Tibial artery (tissue), 4 donors: Measurements from ENCODE around the gene PDGFA.

Source experiments
- DNase-seq, 2 donors: peaks; one replicate each; pipeline ENCODE4 v3.0.0-alpha.2; 2019
- H3K27ac ChIP-seq, 2 donors: fragments of 200-600 bp; sonication (generic) in 1 of 2; 1 replicate in 1 of 2; 2 replicates in 1 of 2; pipeline ENCODE4 v1.5.1; 2018 to 2019; ENCODE audit warnings: mild to moderate bottlenecking in 1 of 2
- H3K27me3 ChIP-seq, 2 donors: fragments of 200-600 bp; sonication (generic) in 1 of 2; one replicate each; pipeline versions ENCODE4 v1.5.1 to v1.6.0; 2016 to 2019
- H3K36me3 ChIP-seq, 3 donors: fragments of 200-600 bp; sonication (generic) in 2 of 3; one replicate each; pipeline ENCODE4 v1.5.1; 2016 to 2019; ENCODE audit warnings: mild to moderate bottlenecking in 2 of 3
- H3K4me1 ChIP-seq, 4 donors: fragments of 200-600 bp; sonication (generic) in 2 of 4; 1 replicate in 3 of 4; 2 replicates in 1 of 4; pipeline ENCODE4 v1.5.1; 2016 to 2019
- H3K4me3 ChIP-seq, 2 donors: fragments of 200-600 bp; sonication (generic) in 1 of 2; 1 replicate in 1 of 2; 2 replicates in 1 of 2; pipeline ENCODE4 v1.5.1; 2018 to 2019; ENCODE audit warnings: mild to moderate bottlenecking in 2 of 2
- H3K9me3 ChIP-seq, 3 donors: fragments of 200-600 bp; sonication (generic) in 1 of 3; one replicate each; pipeline ENCODE4 v1.5.1; 2016 to 2019
- intact Hi-C: fragments of 100-400 bp; cut with DNase I; formaldehyde crosslinking; loops from one replicate; pipeline ENCODE4 v1.15.0; 2023; ENCODE audit warnings: low total_unique reads
- TF ChIP-seq, protein P1 (sequence below), 2 experiments: fragments of 200-600 bp in 1 of 2; fragments of 450-650 bp in 1 of 2; IDR thresholded peaks; one replicate each; pipeline ENCODE4 v1.5.1; 2017 to 2019; ENCODE audit warnings: antibody characterized with exemption in 2 of 2, mild to moderate bottlenecking in 1 of 2, moderate library complexity in 1 of 2

PDGFA gene

DNA sequence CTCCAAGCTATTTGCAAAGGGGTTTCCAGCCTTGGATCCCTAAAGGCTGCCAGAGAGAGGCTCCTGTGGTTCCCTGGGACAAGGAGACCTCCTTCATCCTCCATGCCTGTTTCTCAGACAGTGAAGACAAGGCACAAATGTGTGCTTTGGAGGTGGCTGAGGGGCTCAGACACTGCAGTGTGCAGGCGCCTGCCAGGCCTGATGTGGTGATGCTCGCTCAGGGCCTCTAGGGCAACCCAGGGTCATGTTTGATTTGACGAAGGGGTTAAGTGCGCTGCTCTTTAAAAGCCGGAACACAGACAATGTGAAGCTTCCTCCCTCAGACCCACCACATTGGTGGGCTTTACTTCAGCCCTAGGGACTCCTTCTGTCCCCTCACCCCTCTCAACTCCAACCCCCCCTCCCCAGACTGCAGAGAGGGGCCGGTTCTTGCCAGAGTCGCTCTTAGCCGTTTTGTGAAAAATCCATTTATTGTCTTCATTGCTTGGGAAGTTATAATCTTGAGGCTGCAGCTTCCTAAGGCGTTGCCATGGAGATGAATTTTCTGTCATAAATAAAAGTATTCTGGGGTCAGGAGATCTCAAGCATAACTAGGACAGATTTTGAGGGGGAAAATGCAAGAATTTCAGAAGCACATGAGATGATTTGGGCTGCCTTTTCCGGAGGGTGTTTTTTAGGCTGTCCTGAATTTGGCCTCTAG is 35.8 kb downstream of the PDGFA start:
- Histone ChIP-seq H3K4me3 (no peak overlapping the region), H3K36me3 (no peaks in the 10 kb centered on the region), H3K27me3 (peaks cover 0 to 10% of the 10 kb centered on the region in 2 donors), H3K4me1 (peaks cover 0 to 9% (median 0%) of the 10 kb centered on the region in 4 donors), H3K27ac (no peak overlapping the region), H3K9me3 (no peaks in the 10 kb centered on the region)
- intact Hi-C loops, result loop anchor here (10.0 kb wide), 1 partner anchor 149 kb away; no protein-coding TSS in a partner anchor
- DNase-seq, result peak; percentile 3 to 40
- TF ChIP-seq, protein P1, sequence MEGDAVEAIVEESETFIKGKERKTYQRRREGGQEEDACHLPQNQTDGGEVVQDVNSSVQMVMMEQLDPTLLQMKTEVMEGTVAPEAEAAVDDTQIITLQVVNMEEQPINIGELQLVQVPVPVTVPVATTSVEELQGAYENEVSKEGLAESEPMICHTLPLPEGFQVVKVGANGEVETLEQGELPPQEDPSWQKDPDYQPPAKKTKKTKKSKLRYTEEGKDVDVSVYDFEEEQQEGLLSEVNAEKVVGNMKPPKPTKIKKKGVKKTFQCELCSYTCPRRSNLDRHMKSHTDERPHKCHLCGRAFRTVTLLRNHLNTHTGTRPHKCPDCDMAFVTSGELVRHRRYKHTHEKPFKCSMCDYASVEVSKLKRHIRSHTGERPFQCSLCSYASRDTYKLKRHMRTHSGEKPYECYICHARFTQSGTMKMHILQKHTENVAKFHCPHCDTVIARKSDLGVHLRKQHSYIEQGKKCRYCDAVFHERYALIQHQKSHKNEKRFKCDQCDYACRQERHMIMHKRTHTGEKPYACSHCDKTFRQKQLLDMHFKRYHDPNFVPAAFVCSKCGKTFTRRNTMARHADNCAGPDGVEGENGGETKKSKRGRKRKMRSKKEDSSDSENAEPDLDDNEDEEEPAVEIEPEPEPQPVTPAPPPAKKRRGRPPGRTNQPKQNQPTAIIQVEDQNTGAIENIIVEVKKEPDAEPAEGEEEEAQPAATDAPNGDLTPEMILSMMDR (IDR thresholded peaks at IDR 0.05), result no peak

DNA sequence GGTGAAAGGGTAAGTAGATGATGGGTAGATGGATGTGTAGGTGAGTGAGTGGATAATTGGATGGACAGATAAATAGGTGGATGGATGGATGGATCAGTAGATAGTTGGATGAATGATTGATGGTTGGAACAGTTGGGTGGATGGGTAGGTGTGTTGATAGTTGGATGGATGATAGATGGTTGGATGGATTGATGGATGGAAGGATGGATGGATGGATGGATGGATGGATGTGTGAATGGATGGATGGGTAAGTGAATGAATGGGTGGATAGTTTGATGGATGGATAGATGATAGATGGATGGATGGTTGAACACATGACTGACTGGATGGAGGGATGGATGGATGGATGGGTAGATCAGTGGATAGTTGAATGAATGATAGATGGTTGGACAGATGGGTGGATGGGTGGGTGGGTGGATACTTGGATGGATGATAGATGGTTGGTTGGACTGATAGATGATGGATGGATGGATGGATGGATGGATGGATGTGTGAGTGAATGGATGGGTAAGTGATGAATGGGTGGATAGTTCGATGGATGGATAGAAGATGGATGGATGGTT is 37.0 kb downstream of the PDGFA start:
- Histone ChIP-seq H3K36me3 (no peaks in the 10 kb centered on the region), H3K4me1 (no peaks in the 10 kb centered on the region), H3K27me3 (peaks cover 0 to 10% of the 10 kb centered on the region in 2 donors), H3K9me3 (no peaks in the 10 kb centered on the region), H3K27ac (no peak overlapping the region), H3K4me3 (no peak overlapping the region)
- TF ChIP-seq, protein P1 (IDR thresholded peaks at IDR 0.05), result no peak
- intact Hi-C loops, result loop anchor here (10.0 kb wide), 1 partner anchor 148 kb away; no protein-coding TSS in a partner anchor
- no peak for DNase-seq

DNA sequence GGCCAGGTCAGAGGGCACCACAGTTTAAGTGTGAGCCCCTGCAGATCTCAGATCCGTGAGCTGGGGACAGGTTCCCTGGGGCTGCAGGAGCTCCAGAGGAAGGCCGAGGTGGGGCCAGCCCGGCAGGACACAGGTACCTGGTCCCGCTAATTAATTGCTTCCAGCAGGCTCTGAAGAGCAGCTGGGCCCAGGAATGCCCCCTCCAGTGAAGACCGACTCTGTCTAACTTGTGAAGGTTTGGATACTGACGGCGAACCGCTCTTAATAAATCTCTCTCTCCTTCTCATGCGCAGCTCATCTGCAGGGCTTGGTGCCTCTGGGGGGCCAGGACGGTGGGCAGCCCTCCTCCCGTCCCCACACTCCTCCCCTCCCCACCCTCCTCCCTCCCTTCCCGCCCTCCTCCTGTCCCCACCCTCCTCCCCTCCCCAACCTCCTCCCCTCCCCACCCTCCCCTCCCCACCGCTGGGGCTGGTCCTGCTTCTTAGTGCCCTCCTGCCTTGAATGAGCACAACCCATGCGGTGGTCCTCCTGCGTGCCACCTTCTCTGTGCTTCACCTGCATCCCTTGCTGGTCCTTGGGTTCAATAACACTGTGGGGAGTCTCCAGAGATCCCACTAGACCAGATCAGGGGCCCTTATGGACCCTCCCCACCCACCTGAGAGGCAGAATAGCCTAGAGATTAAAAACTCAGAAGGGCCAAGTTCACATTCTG is 38.3 kb downstream of the PDGFA start:
- intact Hi-C loops, result loop anchor here (10.0 kb wide), 1 partner anchor 147 kb away; no protein-coding TSS in a partner anchor
- H3K4me3 ChIP-seq, result no peak overlapping the region
- H3K4me1 ChIP-seq, result no peaks in the 10 kb centered on the region
- no peaks in the 10 kb centered on the region for H3K9me3 ChIP-seq
- H3K27me3 ChIP-seq, result peaks cover 0 to 10% of the 10 kb centered on the region in 2 donors
- no peaks in the 10 kb centered on the region for H3K36me3 ChIP-seq
- no peak overlapping the region for H3K27ac ChIP-seq
- TF ChIP-seq, protein P1 (IDR thresholded peaks at IDR 0.05), result no peak
- peak; percentile 1 to 19 for DNase-seq

DNA sequence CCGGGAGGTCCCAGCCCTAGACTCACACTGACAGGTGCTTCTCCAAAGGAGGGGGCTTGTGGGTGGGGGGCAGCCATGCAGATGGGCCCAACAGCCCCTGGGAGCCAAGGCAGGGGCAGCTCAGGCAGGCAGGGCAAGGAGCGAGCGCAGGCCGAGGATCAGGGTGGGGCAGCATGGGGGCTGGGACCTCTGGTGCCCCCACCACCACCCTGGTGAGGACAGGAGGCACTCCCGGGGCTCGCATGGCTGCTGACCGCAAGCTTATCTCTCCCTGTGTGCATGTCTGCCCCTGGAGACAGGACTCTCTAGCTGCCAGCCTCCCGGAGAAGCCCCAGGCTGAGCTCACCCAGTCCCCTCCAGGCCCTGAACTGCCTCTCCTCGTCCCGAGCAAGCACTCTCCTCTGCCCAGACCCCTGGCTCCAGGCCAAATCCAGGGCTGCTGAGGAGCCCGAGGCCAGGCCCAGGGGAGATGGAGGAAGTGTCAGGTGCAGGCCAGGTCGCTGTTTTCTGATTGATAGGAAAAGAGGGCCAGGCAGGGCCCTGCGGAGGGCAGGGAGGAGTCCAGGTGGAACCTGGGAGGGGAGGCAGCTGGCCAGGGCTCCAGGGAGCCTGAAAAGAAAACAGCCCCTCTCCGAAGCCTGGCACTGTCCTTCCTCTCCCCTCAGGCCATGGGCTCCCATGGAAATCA is 39.0 kb downstream of the PDGFA start:
- Histone ChIP-seq H3K9me3 (no peaks in the 10 kb centered on the region), H3K4me1 (no peaks in the 10 kb centered on the region), H3K27ac (no peak overlapping the region), H3K36me3 (no peaks in the 10 kb centered on the region), H3K27me3 (peaks cover 0 to 10% of the 10 kb centered on the region in 2 donors), H3K4me3 (no peak overlapping the region)
- TF ChIP-seq, protein P1 (IDR thresholded peaks at IDR 0.05), result no peak
- DNase-seq, result peak; percentile 17 to 40
- intact Hi-C loops, result loop anchor here (10.0 kb wide), 1 partner anchor 146 kb away; no protein-coding TSS in a partner anchor

DNA sequence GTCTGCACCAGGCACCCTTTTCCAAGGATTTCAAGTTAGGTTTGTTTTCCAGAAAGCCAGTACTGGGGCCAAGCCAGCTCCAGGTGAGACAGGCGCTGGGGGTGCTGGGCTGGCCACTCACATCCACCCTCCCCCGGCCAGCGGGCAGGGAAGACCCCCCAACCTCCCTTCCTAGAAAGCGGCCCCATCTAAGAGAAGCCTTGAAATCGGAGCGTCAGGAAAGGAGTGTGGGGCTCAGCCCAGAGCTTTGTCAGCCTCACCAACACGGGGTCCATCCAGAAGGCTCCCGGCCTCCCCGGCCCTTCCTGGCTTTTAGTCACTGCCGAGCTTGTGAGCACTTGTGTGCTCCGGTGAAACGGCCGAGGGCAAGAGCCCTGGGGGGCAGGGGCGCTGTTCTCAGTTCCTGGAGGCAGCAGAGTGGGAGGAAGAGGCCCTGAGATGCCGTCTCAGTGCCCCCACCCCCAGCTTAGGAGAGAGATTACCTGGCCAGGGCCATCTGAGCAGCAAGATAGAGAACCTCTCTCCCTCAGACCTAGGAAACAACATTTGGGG is 39.6 kb downstream of the PDGFA start:
- TF ChIP-seq, protein P1 (IDR thresholded peaks at IDR 0.05), result no peak
- intact Hi-C loops, result loop anchor here (10.0 kb wide), 1 partner anchor 145 kb away; no protein-coding TSS in a partner anchor
- H3K9me3 ChIP-seq, result no peaks in the 10 kb centered on the region
- DNase-seq, result peak; percentile 12 to 51
- no peaks in the 10 kb centered on the region for H3K4me1 ChIP-seq
- H3K27ac ChIP-seq, result no peak overlapping the region
- no peaks in the 10 kb centered on the region for H3K36me3 ChIP-seq
- H3K27me3 ChIP-seq, result peaks cover 0 to 10% of the 10 kb centered on the region in 2 donors
- no peak overlapping the region for H3K4me3 ChIP-seq
